HT1080 (cell line): ENCODE results near the gene DDX20. TPM values are rescaled to one million over a fixed set of nuclear protein-coding genes. Genes with fewer than 3 reads are reported as not detected.
"Not testable (repeated sequence)": the region's sequence is repeated elsewhere in the genome, so short reads cannot be mapped to it uniquely, and the experiment has no call there.

ENCODE experiments used
- DNase-seq: peaks from one replicate; pipeline ENCODE4 v3.0.0-alpha.2; 2015; ENCODE audit warnings: low read depth
- total RNA-seq: library from RNA; depleted of rRNA; stranded (reverse); fragments of >200 nt; shearing (Covaris generic); gene quantifications from 2 replicates; pipeline ENCODE4 v1.2.3, GENCODE V29; 2014

The DDX20 gene
- total RNA-seq, 1 experiment from 2014 or later, result 32.4 TPM

DNA sequence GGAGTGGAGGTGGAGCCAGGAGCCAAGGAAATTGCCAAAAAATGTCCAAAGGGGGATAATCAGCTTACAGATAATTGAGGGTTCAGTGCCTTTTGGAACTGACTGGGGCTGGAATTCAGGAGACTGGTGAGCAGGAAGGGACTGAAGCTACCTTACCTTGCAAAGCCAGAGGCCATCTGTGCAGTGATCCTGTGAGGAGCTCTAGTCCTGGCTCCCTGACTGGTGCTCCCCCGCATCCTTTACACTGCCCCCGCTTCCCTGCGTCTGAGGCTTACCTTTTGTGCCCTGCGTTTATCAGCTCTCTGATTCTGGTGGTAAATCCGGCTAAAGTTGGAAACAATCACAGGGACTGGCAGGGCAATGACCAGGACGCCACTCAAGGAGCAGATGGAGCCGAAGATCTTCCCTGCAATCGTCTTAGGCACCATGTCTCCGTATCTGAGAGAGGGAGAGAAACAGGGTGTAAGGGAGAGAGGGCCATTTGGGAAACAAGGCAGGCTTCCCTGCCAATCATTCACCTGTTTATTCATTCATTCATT is 31.0 kb downstream of the DDX20 start:
- DNase-seq, result no peak

GRCh38 chr1:111789142-111789541 is 33.4 kb downstream of the DDX20 start:
- DNase-seq, result no peak

DNA sequence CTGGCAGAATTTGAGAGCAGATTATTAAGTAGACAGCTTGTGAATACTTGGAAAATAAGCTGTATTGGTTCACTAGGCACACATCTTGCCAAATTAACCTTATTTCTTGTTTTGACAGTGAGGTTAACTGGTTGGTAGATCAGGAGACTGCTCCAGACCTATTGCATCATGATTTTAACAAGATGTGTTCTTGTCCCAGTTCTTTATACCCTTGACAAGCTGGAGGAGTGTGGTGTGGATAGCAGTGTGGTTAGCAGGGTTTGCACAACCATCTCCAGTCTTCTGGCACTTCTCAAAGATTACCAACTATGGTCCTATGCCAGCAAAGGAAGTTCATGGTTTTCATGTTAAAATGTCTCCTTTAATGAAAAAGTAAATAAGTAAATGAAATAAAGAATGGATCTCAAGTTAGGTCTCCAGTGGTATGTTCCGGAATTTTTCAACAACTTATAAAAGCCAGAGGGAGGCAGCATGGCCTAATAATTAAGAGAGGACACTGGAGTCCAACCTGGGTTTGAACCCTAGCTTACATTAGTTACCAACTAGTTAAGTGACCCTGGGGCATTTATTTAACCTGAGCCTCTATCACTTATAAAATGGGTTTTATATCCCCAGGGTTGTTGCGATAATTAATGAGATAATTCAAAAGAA is 34.1 kb downstream of the DDX20 start:
- DNase-seq, result no peak

DNA sequence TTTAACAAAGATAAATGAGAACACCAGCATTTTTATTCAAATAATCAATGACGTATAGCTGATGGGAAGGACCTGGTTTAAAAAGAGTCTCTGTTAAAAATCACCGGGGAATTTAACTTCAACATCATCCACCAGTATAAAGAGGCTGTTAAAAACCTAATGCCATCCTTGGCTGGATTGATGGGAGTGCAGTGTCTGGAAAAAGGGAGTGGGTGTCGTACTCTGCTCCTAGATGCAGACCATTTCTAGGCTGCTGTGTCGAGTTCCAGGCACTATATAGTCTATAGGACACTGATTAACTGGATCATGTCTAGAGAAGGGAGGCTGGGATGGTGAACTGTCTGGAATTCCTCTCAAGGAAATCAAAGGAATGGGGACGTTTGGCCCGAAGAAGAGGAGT is 36.1 kb downstream of the DDX20 start:
- DNase-seq, result no peak

DNA sequence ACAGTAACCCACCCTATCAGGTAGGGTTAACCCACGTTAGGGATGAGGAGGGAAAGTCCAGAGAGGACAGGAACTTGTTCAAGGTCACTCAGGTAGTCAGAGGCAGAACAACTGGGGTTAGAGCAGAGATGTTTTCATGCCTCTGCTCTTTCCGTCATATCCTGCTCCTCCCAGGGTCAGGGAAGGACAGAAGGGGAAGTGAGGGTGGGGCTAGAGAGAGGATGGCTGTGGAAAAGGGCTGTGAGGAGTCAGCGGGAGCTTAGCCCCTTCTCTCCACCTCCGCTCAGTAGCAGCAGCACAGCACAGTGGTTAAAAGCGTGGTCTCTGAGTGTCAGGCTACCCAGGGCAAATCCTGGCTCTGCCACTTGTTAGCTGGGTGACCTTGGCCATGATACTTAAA is 36.5 kb downstream of the DDX20 start:
- peak; percentile 7 for DNase-seq

DNA sequence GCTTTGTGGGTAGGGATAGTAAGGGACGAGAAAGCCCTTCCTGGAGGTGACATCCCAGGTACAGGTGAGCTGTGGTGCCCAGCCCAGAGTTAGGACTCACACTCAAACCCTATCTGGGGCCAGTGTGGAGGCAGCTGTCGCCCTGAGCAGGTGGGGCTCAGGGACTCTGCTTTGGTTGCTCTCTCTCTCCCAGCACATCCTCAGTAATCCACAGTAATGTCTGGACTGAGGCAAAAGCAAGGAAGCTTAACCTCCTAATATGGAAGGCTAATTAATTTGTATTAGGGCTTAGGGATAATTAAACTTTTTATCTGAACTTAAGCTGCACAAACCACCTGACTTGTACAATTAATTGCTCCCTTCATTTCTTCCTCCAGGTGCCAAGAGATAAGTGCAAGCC is 38.2 kb downstream of the DDX20 start:
- no peak for DNase-seq

DNA sequence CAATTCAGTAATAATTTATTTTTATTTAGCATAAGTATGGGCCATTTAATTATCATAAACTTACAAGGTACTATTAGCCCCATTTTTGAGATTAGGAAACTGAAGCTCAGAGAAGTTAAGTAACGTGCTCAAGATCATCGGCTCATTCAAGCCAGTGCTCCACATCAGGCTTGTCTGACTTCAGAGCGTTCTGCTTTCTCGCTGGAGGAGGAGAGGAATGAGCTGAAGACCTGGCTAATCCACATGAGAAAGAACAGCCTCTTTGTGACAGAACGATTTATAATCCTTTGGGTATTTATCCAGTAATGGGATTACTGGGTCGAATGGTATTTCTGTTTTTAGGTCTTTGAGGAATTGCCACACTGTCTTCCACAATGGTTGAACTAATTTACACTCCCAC is 39.7 kb downstream of the DDX20 start:
- no peak for DNase-seq

DNA sequence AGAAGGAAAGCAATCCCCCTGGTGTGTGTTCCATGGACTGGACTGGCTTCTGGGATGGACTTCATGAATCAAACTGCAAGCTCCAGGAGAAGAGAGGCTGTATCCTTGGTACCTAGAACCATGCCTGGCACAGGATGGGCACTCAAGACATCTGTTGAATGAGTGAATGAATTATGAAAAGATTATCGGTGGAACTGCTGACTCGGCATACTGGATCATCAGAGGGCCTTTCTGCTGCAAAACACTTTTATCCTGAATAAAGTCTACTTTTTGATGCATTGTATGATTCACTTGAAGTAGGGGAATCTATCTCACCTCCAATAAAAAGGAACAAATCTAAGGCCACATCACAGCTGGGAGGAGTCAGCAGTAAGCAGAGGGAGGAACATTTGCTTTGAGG is 42.9 kb downstream of the DDX20 start:
- DNase-seq, result no peak

- DNase-seq, result not testable (repeated sequence)
These were observed 44.0 kb downstream of the DDX20 start for GRCh38 chr1:111799722-111800121.

DNA sequence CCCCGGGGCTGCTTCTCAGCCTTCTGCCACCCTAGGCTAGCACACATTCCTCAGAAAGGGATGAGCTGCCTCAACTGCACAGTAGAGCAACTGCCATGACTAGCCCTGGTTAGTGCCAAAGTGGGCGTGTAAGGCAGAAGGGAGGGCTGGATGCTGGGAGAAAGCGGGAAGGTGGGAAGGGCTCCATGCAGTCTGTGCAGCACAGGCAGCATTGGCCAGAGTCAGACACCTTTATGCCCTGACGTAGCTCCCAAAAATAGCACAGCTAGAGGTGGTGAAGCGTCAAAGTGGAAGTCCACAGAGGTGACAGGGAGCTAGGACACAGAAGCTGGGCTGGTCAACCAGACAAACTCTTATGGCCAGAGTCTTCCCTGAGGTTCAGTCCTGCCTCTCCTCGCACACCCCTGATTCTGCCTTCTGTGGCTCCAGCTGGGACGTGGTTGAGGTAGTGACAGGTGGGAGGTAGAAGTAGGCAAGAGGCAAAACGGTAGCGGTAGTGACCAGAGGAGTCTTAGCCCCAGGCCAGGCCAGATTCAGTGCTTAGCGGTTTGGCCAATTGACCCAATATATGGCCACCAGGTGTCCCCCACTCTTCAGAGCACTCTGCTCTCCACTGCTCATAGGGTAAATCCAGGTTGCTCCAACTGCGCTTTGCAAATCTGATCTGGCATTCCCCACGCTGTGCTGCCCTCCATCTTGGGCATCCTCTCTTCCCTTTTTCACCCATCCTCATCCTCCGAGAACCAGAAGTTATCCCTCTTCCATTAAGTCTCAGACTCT is 45.6 kb downstream of the DDX20 start:
- DNase-seq, result no peak

GRCh38 chr1:111802110-111802509 is 46.4 kb downstream of the DDX20 start:
- DNase-seq, result no peak

DNA sequence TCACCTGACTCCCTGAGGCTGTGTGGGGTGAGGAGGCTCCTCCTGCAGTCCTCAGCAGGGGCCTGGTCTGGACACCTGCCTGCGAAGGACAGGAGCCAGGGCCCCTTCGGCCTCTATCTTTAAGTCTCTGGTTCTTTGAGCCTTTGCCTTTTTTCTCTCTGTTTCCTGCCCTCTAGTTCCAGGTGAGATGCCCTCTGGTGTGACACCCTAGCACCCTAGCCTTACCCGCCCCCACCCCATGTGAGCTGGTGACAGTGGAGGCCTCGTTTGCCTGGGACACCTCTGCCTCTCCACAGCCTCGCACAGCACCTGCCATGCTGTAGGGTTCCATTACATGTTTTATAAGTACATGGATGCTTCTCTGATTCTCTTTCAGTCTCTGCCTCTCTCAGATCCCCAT is 47.3 kb downstream of the DDX20 start:
- DNase-seq, result no peak

GRCh38 chr1:111803951-111804350 is 48.2 kb downstream of the DDX20 start:
- no peak for DNase-seq

DNA sequence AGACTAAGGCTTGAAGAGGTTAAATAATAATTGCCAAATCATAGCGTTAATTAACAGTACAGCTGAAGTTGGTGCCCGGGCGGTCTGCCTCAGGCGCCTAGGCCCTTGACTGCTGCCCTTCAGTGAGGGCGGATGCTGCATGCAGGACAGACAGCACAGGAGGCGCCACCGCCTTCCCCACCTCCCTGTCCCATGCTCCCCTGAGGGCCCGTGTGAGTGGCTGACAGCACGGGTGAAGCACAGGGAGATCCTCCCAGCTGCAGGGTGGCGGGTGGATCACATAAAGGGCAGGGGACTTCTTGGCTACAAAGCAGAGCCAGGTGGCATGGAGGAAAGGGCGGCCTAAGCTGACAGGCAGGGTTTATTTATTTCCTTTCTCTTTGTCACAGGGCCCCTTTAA is 49.1 kb downstream of the DDX20 start:
- no peak for DNase-seq

DNA sequence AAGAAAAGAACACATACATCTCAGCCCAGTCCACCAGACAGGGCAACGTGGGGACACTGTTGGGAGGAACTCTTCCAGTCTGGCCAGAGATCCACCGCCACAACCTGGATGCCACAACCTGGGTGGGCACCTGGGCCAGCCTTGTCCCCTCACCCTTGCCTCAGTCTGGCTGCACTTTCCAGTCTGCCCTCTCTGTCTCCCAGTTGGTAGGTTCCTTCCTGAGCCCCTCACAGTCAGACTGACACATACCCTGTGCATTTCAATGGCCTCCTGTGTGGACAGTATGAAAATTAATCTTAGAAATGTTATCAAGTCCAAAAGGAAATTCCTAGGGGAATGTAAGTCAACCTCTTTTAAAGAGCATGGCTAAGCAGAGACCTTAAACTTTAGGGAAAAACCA is 49.5 kb downstream of the DDX20 start:
- no peak for DNase-seq

- no peak for DNase-seq
These were observed 56.2 kb downstream of the DDX20 start for GRCh38 chr1:111811891-111812290.

- no peak for DNase-seq
These were observed 56.6 kb downstream of the DDX20 start for GRCh38 chr1:111812306-111812705.

DNA sequence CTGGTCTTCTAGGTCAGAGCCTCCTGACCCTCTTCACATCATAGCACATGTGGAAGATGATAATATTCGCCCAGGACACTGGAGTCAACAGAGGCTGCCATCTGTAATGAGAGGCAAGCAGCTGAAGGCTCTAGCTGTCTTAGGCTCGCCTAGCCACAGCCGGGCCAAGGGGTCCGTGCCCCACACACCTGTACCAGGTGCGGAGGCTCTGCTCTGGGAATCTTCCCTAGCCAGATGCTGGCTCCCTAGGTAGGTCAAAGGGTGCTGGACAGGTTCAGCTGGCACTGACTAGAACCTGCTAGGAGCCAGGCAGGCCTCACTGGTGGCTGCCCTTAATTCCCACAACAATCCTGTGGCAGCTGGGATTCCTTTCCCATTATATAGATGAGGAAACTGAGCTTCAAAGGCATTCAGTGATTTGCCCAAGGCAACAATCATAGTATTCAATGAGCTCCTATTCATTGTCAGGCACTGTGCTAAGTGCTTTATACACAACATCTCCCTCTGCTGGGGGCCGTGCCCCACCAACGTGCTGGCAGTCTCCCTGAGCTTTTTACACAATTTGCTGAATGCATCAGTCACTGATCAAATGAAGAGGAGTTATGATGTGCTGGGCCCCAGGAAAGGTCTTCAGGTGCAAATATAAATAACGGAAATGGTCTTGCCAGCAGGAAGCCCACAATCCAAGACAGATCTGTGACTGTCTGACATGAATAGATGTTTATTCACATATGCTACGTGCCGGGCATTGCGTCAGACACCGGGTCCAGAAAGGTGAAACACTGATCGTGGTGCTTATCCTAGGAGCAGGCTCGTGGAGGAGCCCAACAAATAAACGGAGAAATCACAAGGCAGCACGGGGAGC is 58.0 kb downstream of the DDX20 start:
- DNase-seq, result no peak

GRCh38 chr1:111814305-111814628 is 58.6 kb downstream of the DDX20 start:
- DNase-seq, result no peak

DNA sequence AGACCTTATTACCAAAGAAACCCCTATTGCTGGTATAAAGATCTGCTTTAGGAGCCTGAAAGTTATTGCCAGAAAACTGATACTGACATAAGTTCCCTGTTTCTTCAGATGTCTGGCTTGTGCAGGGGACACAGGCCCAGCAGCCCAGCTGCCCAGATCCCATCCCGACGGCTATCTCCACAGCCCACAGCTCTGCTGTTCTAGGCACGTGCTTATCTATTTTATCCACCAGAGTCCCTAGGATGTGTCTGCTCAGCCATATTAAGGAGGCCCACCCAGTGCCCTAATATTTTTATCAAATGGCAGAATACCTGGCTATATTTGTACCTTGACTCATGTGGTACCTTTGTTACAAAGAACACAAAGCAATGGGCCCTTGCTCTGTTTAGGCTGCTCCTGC is 58.9 kb downstream of the DDX20 start:
- DNase-seq, result no peak
